Thoracic aorta (tissue), 2 donors: Measurements from ENCODE around the gene DCAF12L2. TPM values are rescaled to one million over a fixed set of nuclear protein-coding genes. Genes with fewer than 3 reads are reported as not detected.
"Not testable (repeated sequence)": the region's sequence is repeated elsewhere in the genome, so short reads cannot be mapped to it uniquely, and the experiment has no call there.

ENCODE experiments used
- ATAC-seq: fragments of 150-250 bp; one replicate; pipeline ENCODE4 v1.8.0; 2017; ENCODE audit warnings: low read depth; ENCODE audit not compliant: insufficient number of reproducible peaks, low FRiP score
- DNase-seq: peaks from one replicate; pipeline ENCODE4 v3.0.0-alpha.2; 2020; ENCODE audit warnings: low spot score
- H3K27ac ChIP-seq, 2 donors: fragments of 200-600 bp; sonication (generic); 1 replicate in 1 of 2; 2 replicates in 1 of 2; pipeline ENCODE4 v1.5.1; 2016; ENCODE audit warnings: mild to moderate bottlenecking in 2 of 2, moderate library complexity in 2 of 2
- H3K27me3 ChIP-seq: fragments of 200-600 bp; sonication (generic); replicated peaks from 2 replicates; pipeline ENCODE4 v1.6.0; 2016; ENCODE audit warnings: mild to moderate bottlenecking; ENCODE audit not compliant: insufficient read depth
- H3K36me3 ChIP-seq: fragments of 200-600 bp; sonication (generic); one replicate; pipeline ENCODE4 v1.5.1; 2016
- H3K4me1 ChIP-seq, 2 donors: fragments of 200-600 bp; sonication (generic); 1 replicate in 1 of 2; 2 replicates in 1 of 2; pipeline versions ENCODE4 v1.5.1 to v1.6.0; 2016; ENCODE audit warnings: low read depth in 2 of 2, mild to moderate bottlenecking in 1 of 2; ENCODE audit not compliant: control insufficient read depth in 1 of 2
- H3K4me3 ChIP-seq: fragments of 200-600 bp; sonication (generic); 2 replicates; pipeline ENCODE4 v1.5.1; 2016; ENCODE audit warnings: mild to moderate bottlenecking
- H3K9me3 ChIP-seq: fragments of 200-600 bp; sonication (generic); 2 replicates; pipeline ENCODE4 v1.5.1; 2016
- CTCF ChIP-seq: fragments of 200-600 bp; sonication (generic); IDR thresholded peaks from one replicate; pipeline ENCODE4 v1.5.1; 2019; ENCODE audit warnings: antibody characterized with exemption
- total RNA-seq, 2 donors: library from RNA; depleted of rRNA; stranded (reverse); fragments of >200 nt; gene quantifications; one replicate each; pipeline versions ENCODE4 v1.1.0 to v1.2.3, GENCODE V29; 2016

Gene DCAF12L2
- under 1 TPM in 1 of 2 donors, not detected in 1; 0.14 TPM for total RNA-seq

- no peak for TF ChIP-seq CTCF
- no peak for DNase-seq
These were observed at the start of gene DCAF12L2 for GRCh38 chrX:126165721-126166461. Gene DCAF12L2 (minus strand): TSS chrX:126166289. CDS start chrX:126165924, 365 bp downstream.

GRCh38 chrX:126190888-126191287 lies 24.8 kb upstream of the DCAF12L2 start:
- not testable (repeated sequence) for H3K4me1 ChIP-seq, H3K27me3 ChIP-seq, DNase-seq, H3K9me3 ChIP-seq, H3K27ac ChIP-seq, H3K4me3 ChIP-seq, ATAC-seq, H3K36me3 ChIP-seq

More at GRCh38 chrX:126165721-126166461, at the start of gene DCAF12L2:
- Histone ChIP-seq H3K27me3 (no peaks in the 10 kb centered on the region), H3K4me3 (peak within 1 kb of the TSS; percentile 54), H3K9me3 (no peaks in the 10 kb centered on the region), H3K4me1 (no peaks in the 10 kb centered on the region), H3K36me3 (no peaks in the 10 kb centered on the region), H3K27ac (no peak within 1 kb of the TSS)
- no peak for ATAC-seq

GRCh38 chrX:126177133-126177840 lies 11.2 kb upstream of the DCAF12L2 start:
- ATAC-seq (no peak), DNase-seq (no peak)
- H3K4me3 ChIP-seq: no peak overlapping the region
- no peaks in the 10 kb centered on the region for H3K4me1 ChIP-seq
- no peak overlapping the region for H3K27ac ChIP-seq
- no peaks in the 10 kb centered on the region for H3K9me3 ChIP-seq
- no peak for TF ChIP-seq CTCF
- no peaks in the 10 kb centered on the region for H3K27me3 ChIP-seq
- no peaks in the 10 kb centered on the region for H3K36me3 ChIP-seq

GRCh38 chrX:126170720-126171119 lies 4.6 kb upstream of the DCAF12L2 start:
- H3K4me1 ChIP-seq: no peaks in the 10 kb centered on the region
- no peaks in the 10 kb centered on the region for H3K9me3 ChIP-seq
- DNase-seq (no peak), ATAC-seq (no peak)
- H3K27ac ChIP-seq: no peak overlapping the region
- H3K27me3 ChIP-seq: no peaks in the 10 kb centered on the region
- no peak for TF ChIP-seq CTCF
- H3K4me3 ChIP-seq: no peak overlapping the region
- H3K36me3 ChIP-seq: no peaks in the 10 kb centered on the region

- no peak overlapping the region for H3K4me3 ChIP-seq
- no peak for ATAC-seq
- H3K27ac ChIP-seq: no peak overlapping the region
- no peaks in the 10 kb centered on the region for H3K27me3 ChIP-seq
- TF ChIP-seq CTCF: no peak
- no peaks in the 10 kb centered on the region for H3K4me1 ChIP-seq
- H3K36me3 ChIP-seq: no peaks in the 10 kb centered on the region
- no peak for DNase-seq
- H3K9me3 ChIP-seq: no peaks in the 10 kb centered on the region
These were observed 1.5 kb upstream of the DCAF12L2 start for GRCh38 chrX:126167560-126167959.
